HepG2 (cell line): ENCODE results near the gene GREM1. TPM values are rescaled to one million over a fixed set of nuclear protein-coding genes. Genes with fewer than 3 reads are reported as not detected.
A peak's percentile ranks its signal among the peaks of the same experiment; 100 is the strongest.

Experiments used
- FOSL2 ChIP-seq: sonication (generic); formaldehyde crosslinking; IDR thresholded peaks from 2 replicates; pipeline ENCODE4 v1.4.0; 2020; ENCODE audit warnings: missing genetic modification reagents
- FOXJ3 ChIP-seq: sonication (generic); formaldehyde crosslinking; IDR thresholded peaks from 2 replicates; pipeline ENCODE4 v1.4.0; 2020; ENCODE audit warnings: missing genetic modification reagents, mild to moderate bottlenecking, borderline replicate concordance
- GLMP ChIP-seq: sonication (generic); formaldehyde crosslinking; IDR thresholded peaks from 2 replicates; pipeline ENCODE4 v1.9.0; 2021; ENCODE audit warnings: missing genetic modification reagents, mild to moderate bottlenecking, borderline replicate concordance
- GPBP1L1 ChIP-seq: sonication (generic); formaldehyde crosslinking; IDR thresholded peaks from 2 replicates; pipeline ENCODE4 v1.5.0; 2020; ENCODE audit warnings: mild to moderate bottlenecking, missing genetic modification reagents
- HCFC1 ChIP-seq: fragments of 150-350 bp; IDR thresholded peaks from 2 replicates; pipeline ENCODE4 v1.6.1; 2014; ENCODE audit warnings: low read depth, low read length
- HDAC2 ChIP-seq: sonication (generic); formaldehyde crosslinking; IDR thresholded peaks from 2 replicates; pipeline ENCODE4 v1.4.0; 2020; ENCODE audit warnings: missing genetic modification reagents
- KLF6 ChIP-seq: IDR thresholded peaks from 2 replicates; pipeline ENCODE4 v1.8.0; 2016; ENCODE audit warnings: missing biosample characterization, missing genetic modification reagents
- MNT ChIP-seq: fragments of 450-650 bp; IDR thresholded peaks from 2 replicates; pipeline ENCODE4 v1.6.1; 2016
- MYNN ChIP-seq: sonication (generic); formaldehyde crosslinking; IDR thresholded peaks from 2 replicates; pipeline ENCODE4 v1.4.0; 2020; ENCODE audit warnings: mild to moderate bottlenecking, low read depth, missing genetic modification reagents
- PAXIP1 ChIP-seq: sonication (generic); formaldehyde crosslinking; conservative IDR thresholded peaks from 2 replicates; pipeline ENCODE4 v1.4.0; 2020; ENCODE audit warnings: mild to moderate bottlenecking, missing genetic modification reagents, moderate library complexity
- STAG1 ChIP-seq: sonication (generic); formaldehyde crosslinking; IDR thresholded peaks from 2 replicates; pipeline ENCODE4 v1.4.0; 2020; ENCODE audit warnings: missing genetic modification reagents
- TFDP2 ChIP-seq: sonication (generic); formaldehyde crosslinking; IDR thresholded peaks from 2 replicates; pipeline ENCODE4 v1.4.0; 2020; ENCODE audit warnings: missing genetic modification reagents
- ZBTB14 ChIP-seq: sonication (generic); formaldehyde crosslinking; IDR thresholded peaks from 2 replicates; pipeline ENCODE4 v1.4.0; 2020; ENCODE audit warnings: missing genetic modification reagents
- ZBTB33 ChIP-seq: sonication (generic); formaldehyde crosslinking; IDR thresholded peaks from 2 replicates; pipeline ENCODE4 v1.4.0; 2020; ENCODE audit warnings: missing genetic modification reagents
- ZNF614 ChIP-seq: IDR thresholded peaks from 2 replicates; pipeline ENCODE4 v1.6.1; 2018; ENCODE audit warnings: missing biosample characterization, missing genetic modification reagents, inconsistent platforms, borderline replicate concordance
- ZNF75D ChIP-seq: sonication (generic); formaldehyde crosslinking; IDR thresholded peaks from 2 replicates; pipeline ENCODE4 v1.8.1; 2023; ENCODE audit warnings: missing genetic modification reagents, mild to moderate bottlenecking, borderline replicate concordance
- ZSCAN25 ChIP-seq: sonication (generic); formaldehyde crosslinking; IDR thresholded peaks from 2 replicates; pipeline ENCODE4 v1.8.0; 2022; ENCODE audit warnings: mild to moderate bottlenecking, missing genetic modification reagents
- polyA plus RNA-seq, 8 experiments: library from polyadenylated mRNA; depleted of rRNA in 3 of 8; stranded (reverse) in 7 of 8; unstranded in 1 of 8; fragments of >200 nt; fragmentation: Illumina TruSeq in 4 of 8; extraction: Trizol in 4 of 8; gene quantifications; 2 replicates each; pipeline versions ENCODE4 v1.2.1 to v1.2.3, GENCODE V29; 2011 to 2016; ENCODE audit warnings: low read depth in 4 of 8, missing spikeins in 1 of 8, mixed read lengths in 1 of 8; ENCODE audit not compliant: insufficient read depth in 1 of 8
- total RNA-seq, 5 experiments: library from RNA; depleted of rRNA; stranded (reverse); fragments of >200 nt; fragmentation: Illumina TruSeq; extraction: Trizol; gene quantifications; 2 replicates each; pipeline ENCODE4 v1.2.3, GENCODE V29; 2016; ENCODE audit warnings: low read depth in 1 of 5

GREM1 gene
- total and polyA plus RNA-seq, 2 of the 13 experiments (the other 11 are each of a cell fraction or from before 2014, with no cell fraction given), result 0.02 to 0.08 TPM

DNA sequence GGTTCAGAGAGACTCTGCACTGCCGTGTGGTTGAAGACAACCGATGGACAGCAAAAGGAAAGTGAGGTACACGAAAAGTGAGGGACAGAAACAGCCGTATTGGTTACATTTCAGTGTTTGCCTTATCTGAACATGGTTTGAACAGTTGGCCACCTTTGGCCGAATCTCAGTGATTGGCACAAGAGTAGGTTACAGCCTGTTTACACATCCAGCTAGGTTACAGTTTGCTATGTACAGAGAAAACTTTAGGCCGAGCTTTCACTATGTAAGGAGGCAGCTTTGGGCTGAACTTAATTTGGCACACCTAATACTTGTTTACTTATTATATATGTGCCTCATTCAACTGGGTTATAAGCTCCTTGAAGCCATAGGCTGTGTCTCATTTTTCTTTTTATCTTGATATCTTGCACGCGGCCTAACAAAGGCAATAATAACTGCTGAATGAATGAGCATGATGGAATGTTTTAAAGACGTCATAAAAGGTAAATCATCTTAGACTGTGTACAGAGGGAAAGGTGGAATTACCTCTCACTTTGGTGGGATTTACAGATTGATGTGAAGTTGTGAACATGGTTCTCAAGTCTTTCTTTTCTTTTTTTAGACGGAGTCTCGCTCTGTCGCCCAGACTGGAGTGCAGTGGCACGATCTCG, 17.2 kb upstream of the GREM1 start (continued):
- TF ChIP-seq GLMP (no peak), TFDP2 (CRISPR knock-in tag) (no peak), ZNF75D (CRISPR knock-in tag) (no peak), ZBTB33 (CRISPR knock-in tag) (no peak), HDAC2 (CRISPR knock-in tag) (0 out of 2 replicates have a peak, but pooled peaks have one; percentile 41), ZBTB14 (CRISPR knock-in tag) (no peak), ZSCAN25 (CRISPR knock-in tag) (no peak), STAG1 (CRISPR knock-in tag) (no peak), ZNF614 (CRISPR knock-in tag) (no peak), KLF6 (CRISPR knock-in tag) (no peak), GPBP1L1 (CRISPR knock-in tag) (no peak), HCFC1 (no peak), FOSL2 (CRISPR knock-in tag) (no peak), MNT (no peak), FOXJ3 (CRISPR knock-in tag) (peak; percentile 29; the same call in 1 of the 2 replicates), PAXIP1 (CRISPR knock-in tag) (peak; percentile 70), MYNN (CRISPR knock-in tag) (no peak)
